ENCODE measurements around the gene DR1. TPM values are rescaled to one million over a fixed set of nuclear protein-coding genes. Genes with fewer than 3 reads are reported as not detected.

The DR1 gene
- total RNA-seq, 1 donor from 2014 or later = 76.9 TPM

- no peaks in the 10 kb centered on the region for H4K20me1 ChIP-seq (ENCODE audit: insufficient read depth, low read length)
- no peaks in the 10 kb centered on the region for H3K4me1 ChIP-seq (ENCODE audit: insufficient read depth, low read length)
- H3K4me3 ChIP-seq (ENCODE audit: insufficient read depth, low read depth, low read length) = no peak overlapping the region
- no peaks in the 10 kb centered on the region for H3K9me3 ChIP-seq (ENCODE audit: insufficient read depth, low read depth, low read length)
- H3K27ac Mint-ChIP-seq (ENCODE audit: unreplicated experiment) = no peak overlapping the region
- H3K9me3 Mint-ChIP-seq (ENCODE audit: unreplicated experiment) = peaks cover 3% of the 10 kb centered on the region
- H3K36me3 Mint-ChIP-seq (ENCODE audit: low read depth, unreplicated experiment) = peaks cover 8% of the 10 kb centered on the region
- no peaks in the 10 kb centered on the region for H3K27me3 Mint-ChIP-seq (ENCODE audit: low read depth, unreplicated experiment)
- H2AFZ ChIP-seq (ENCODE audit: low read depth, low read length) = no peak overlapping the region
- H3K4me1 Mint-ChIP-seq (ENCODE audit: low read depth, unreplicated experiment) = peaks cover 2% of the 10 kb centered on the region
- TF ChIP-seq EZH2 (IDR thresholded peaks at IDR 0.05; ENCODE audit: insufficient read depth, low read length) (no peak), CTCF (IDR thresholded peaks at IDR 0.05; ENCODE audit: insufficient read depth, low read depth, low read length) (no peak)
- no peak overlapping the region for H3K9ac ChIP-seq (ENCODE audit: low read length)
- H3K27ac ChIP-seq (ENCODE audit: low read depth, low read length) = no peak overlapping the region
- no peaks in the 10 kb centered on the region for H3K79me2 ChIP-seq (ENCODE audit: insufficient read depth, low read length)
- H3K27me3 ChIP-seq (ENCODE audit: insufficient read depth, low read length) = no peaks in the 10 kb centered on the region
- DNase-seq (ENCODE audit: low read depth) (no peak), FAIRE-seq (no peak)
- no peak overlapping the region for H3K4me2 ChIP-seq (ENCODE audit: low read length)
- H3K4me3 Mint-ChIP-seq (ENCODE audit: unreplicated experiment) = no peak overlapping the region
- no peaks in the 10 kb centered on the region for H3K36me3 ChIP-seq (ENCODE audit: insufficient read depth, low read length)
Observed at GRCh38 chr1:93317943-93318342, 27.8 kb upstream of the DR1 start.

- Mint-ChIP-seq H3K4me3 (ENCODE audit: unreplicated experiment) (no peak overlapping the region), H3K27me3 (ENCODE audit: low read depth, unreplicated experiment) (no peaks in the 10 kb centered on the region), H3K27ac (ENCODE audit: unreplicated experiment) (no peak overlapping the region), H3K9me3 (ENCODE audit: unreplicated experiment) (peaks cover 3% of the 10 kb centered on the region), H3K36me3 (ENCODE audit: low read depth, unreplicated experiment) (peaks cover 5% of the 10 kb centered on the region), H3K4me1 (ENCODE audit: low read depth, unreplicated experiment) (peaks cover 9% of the 10 kb centered on the region)
- Histone ChIP-seq H3K4me2 (ENCODE audit: low read length) (no peak overlapping the region), H3K27me3 (ENCODE audit: insufficient read depth, low read length) (no peaks in the 10 kb centered on the region), H3K4me3 (ENCODE audit: insufficient read depth, low read depth, low read length) (no peak overlapping the region), H3K4me1 (ENCODE audit: insufficient read depth, low read length) (peaks cover 10% of the 10 kb centered on the region), H3K9me3 (ENCODE audit: insufficient read depth, low read depth, low read length) (no peaks in the 10 kb centered on the region), H4K20me1 (ENCODE audit: insufficient read depth, low read length) (no peaks in the 10 kb centered on the region), H3K36me3 (ENCODE audit: insufficient read depth, low read length) (no peaks in the 10 kb centered on the region), H2AFZ (ENCODE audit: low read depth, low read length) (no peak overlapping the region), H3K79me2 (ENCODE audit: insufficient read depth, low read length) (no peaks in the 10 kb centered on the region), H3K9ac (ENCODE audit: low read length) (no peak overlapping the region), H3K27ac (ENCODE audit: low read depth, low read length) (no peak overlapping the region)
- FAIRE-seq (no peak), DNase-seq (ENCODE audit: low read depth) (no peak)
- TF ChIP-seq CTCF (IDR thresholded peaks at IDR 0.05; ENCODE audit: insufficient read depth, low read depth, low read length) = no peak
- no peak for TF ChIP-seq EZH2 (IDR thresholded peaks at IDR 0.05; ENCODE audit: insufficient read depth, low read length)
Observed at GRCh38 chr1:93321720-93322119, 24.0 kb upstream of the DR1 start.

GRCh38 chr1:93322349-93322748 is 23.4 kb upstream of the DR1 start:
- H3K27me3 Mint-ChIP-seq (ENCODE audit: low read depth, unreplicated experiment) = no peaks in the 10 kb centered on the region
- no peak overlapping the region for H2AFZ ChIP-seq (ENCODE audit: low read depth, low read length)
- H3K4me3 ChIP-seq (ENCODE audit: insufficient read depth, low read depth, low read length) = no peak overlapping the region
- no peaks in the 10 kb centered on the region for H3K36me3 ChIP-seq (ENCODE audit: insufficient read depth, low read length)
- peaks cover 9% of the 10 kb centered on the region for H3K4me1 Mint-ChIP-seq (ENCODE audit: low read depth, unreplicated experiment)
- H3K27me3 ChIP-seq (ENCODE audit: insufficient read depth, low read length) = no peaks in the 10 kb centered on the region
- H3K9ac ChIP-seq (ENCODE audit: low read length) = no peak overlapping the region
- peaks cover 5% of the 10 kb centered on the region for H3K36me3 Mint-ChIP-seq (ENCODE audit: low read depth, unreplicated experiment)
- H3K27ac ChIP-seq (ENCODE audit: low read depth, low read length) = no peak overlapping the region
- H3K4me2 ChIP-seq (ENCODE audit: low read length) = no peak overlapping the region
- no peak overlapping the region for H3K4me3 Mint-ChIP-seq (ENCODE audit: unreplicated experiment)
- no peaks in the 10 kb centered on the region for H3K79me2 ChIP-seq (ENCODE audit: insufficient read depth, low read length)
- H4K20me1 ChIP-seq (ENCODE audit: insufficient read depth, low read length) = no peaks in the 10 kb centered on the region
- TF ChIP-seq CTCF (IDR thresholded peaks at IDR 0.05; ENCODE audit: insufficient read depth, low read depth, low read length) (no peak), EZH2 (IDR thresholded peaks at IDR 0.05; ENCODE audit: insufficient read depth, low read length) (no peak)
- H3K27ac Mint-ChIP-seq (ENCODE audit: unreplicated experiment) = no peak overlapping the region
- no peaks in the 10 kb centered on the region for H3K9me3 ChIP-seq (ENCODE audit: insufficient read depth, low read depth, low read length)
- DNase-seq (ENCODE audit: low read depth) = no peak
- FAIRE-seq = no peak
- peaks cover 10% of the 10 kb centered on the region for H3K4me1 ChIP-seq (ENCODE audit: insufficient read depth, low read length)
- peaks cover 3% of the 10 kb centered on the region for H3K9me3 Mint-ChIP-seq (ENCODE audit: unreplicated experiment)
